ENCODE data around the gene CXCL14. TPM values are rescaled to one million over a fixed set of nuclear protein-coding genes. Genes with fewer than 3 reads are reported as not detected.

The CXCL14 gene
- total and polyA plus RNA-seq, 2 donors (not counting 1 experiment from before 2014, with no cell fraction given) = not detected

DNA sequence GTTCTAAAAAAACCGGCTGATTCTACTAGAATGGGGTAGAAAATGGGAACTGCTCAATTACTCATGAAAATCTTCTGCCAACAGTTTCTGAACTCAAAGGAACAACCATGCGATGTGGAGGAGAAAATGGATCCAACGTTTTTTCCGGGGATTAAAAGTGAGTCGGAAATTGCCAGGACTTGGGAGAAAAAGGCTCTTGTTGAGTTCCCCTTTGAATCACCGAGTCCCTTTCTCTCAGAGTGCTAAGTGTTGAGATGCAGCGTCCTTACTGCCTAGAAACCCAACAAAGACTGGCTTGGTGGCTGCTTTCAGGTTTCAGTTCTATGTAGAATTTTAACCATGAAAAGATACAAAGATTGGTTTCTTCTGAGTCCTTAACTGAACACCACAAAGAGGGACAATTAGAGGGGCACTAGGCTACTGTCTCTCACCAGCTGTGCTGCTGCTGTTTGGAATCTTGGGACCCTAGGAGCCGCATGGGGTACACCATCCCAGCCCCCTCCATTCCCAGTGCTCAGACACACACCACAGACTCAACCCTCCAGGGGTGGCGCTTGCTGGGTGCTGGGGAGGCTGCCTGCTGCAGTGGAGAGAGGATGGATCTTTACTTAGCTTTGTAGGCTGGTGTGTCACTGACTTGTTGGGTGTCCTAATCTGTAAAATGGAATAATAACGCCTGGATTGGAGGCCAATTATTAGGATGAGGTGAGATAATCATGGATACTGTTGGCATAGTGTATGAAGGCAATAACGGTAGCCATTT is 21.5 kb downstream of the CXCL14 start:
- POLR2A ChIA-PET = no interaction called here
- no peak for ATAC-seq (ENCODE audit: low read depth)
- H3K27me3 Mint-ChIP-seq = peaks cover 51% of the 10 kb centered on the region

DNA sequence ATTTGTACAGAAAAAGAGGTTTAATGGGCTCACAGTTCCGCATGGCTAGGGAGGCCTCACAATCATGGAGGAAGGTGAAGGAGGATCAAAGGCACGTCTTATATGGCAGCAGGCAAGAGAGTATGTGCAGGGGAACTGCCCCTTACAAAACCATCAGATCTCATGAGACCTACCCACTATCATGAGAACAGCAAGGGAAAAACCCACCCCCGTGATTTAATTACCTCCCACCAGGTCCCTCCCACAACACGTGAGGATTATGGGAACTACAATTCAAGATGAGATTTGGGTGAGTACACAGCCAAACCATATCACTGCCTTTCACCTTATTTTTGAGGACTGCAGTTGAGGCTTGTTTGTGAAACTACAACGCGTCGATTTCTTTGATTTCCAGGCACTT is 22.2 kb downstream of the CXCL14 start:
- H3K9ac ChIP-seq (ENCODE audit: low read length) = no peak overlapping the region
- H3K27ac Mint-ChIP-seq = no peak overlapping the region
- no peak overlapping the region for H3K4me3 ChIP-seq (ENCODE audit: control extremely low read depth in 1 of 5, extremely low read depth in 1 of 5, insufficient read depth in 1 of 5, low read depth in 2 of 5, low read length in 4 of 5)
- 100% methylated on average over 3 of the region's 7 CpGs for WGBS (ENCODE audit: insufficient coverage)
- no peaks in the 10 kb centered on the region for H3K36me3 ChIP-seq (replicated peaks in 1 of 2; ENCODE audit: control extremely low read depth in 1 of 2, control insufficient read depth in 1 of 2, extremely low read depth in 1 of 2, insufficient read depth in 2 of 2, low read length in 1 of 2)
- POLR2A ChIA-PET = no interaction called here
- DNase-seq (no peak), ATAC-seq (ENCODE audit: low read depth) (no peak)
- H3K9me3 Mint-ChIP-seq (ENCODE audit: insufficient read depth) = peaks cover 2% of the 10 kb centered on the region
- no peak overlapping the region for H3K4me2 ChIP-seq (replicated peaks; ENCODE audit: low read depth, low read length, poor library complexity, severe bottlenecking)
- no peak overlapping the region for H3K4me3 Mint-ChIP-seq
- peaks cover 4% of the 10 kb centered on the region for H3K4me1 Mint-ChIP-seq
- no peaks in the 10 kb centered on the region for H3K4me1 ChIP-seq (ENCODE audit: control insufficient read depth in 2 of 2, insufficient read depth in 2 of 2, low read length in 2 of 2)
- peaks cover 0 to 3% (median 0%) of the 10 kb centered on the region in 3 donors for H3K9me3 ChIP-seq (ENCODE audit: control extremely low read depth in 1 of 3, control insufficient read depth in 2 of 3, insufficient read depth in 1 of 3, low read length in 2 of 3)
- no peak for TF ChIP-seq EZH2 (IDR thresholded peaks at IDR 0.05; ENCODE audit: borderline replicate concordance, insufficient read depth, low read depth, low read length, poor library complexity, severe bottlenecking)
- TF ChIP-seq, protein P1, sequence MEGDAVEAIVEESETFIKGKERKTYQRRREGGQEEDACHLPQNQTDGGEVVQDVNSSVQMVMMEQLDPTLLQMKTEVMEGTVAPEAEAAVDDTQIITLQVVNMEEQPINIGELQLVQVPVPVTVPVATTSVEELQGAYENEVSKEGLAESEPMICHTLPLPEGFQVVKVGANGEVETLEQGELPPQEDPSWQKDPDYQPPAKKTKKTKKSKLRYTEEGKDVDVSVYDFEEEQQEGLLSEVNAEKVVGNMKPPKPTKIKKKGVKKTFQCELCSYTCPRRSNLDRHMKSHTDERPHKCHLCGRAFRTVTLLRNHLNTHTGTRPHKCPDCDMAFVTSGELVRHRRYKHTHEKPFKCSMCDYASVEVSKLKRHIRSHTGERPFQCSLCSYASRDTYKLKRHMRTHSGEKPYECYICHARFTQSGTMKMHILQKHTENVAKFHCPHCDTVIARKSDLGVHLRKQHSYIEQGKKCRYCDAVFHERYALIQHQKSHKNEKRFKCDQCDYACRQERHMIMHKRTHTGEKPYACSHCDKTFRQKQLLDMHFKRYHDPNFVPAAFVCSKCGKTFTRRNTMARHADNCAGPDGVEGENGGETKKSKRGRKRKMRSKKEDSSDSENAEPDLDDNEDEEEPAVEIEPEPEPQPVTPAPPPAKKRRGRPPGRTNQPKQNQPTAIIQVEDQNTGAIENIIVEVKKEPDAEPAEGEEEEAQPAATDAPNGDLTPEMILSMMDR (IDR thresholded peaks at IDR 0.05) = no peak
- H3K27me3 Mint-ChIP-seq = peaks cover 57% of the 10 kb centered on the region
- H3K27me3 ChIP-seq (replicated peaks in 1 of 4; ENCODE audit: control extremely low read depth in 1 of 4, control insufficient read depth in 3 of 4, insufficient read depth in 4 of 4, low read length in 3 of 4) = peaks cover 0 to 26% (median 8%) of the 10 kb centered on the region in 4 experiments
- no peak overlapping the region for H3K27ac ChIP-seq (ENCODE audit: low read length in 2 of 2)
- intact Hi-C loops (cut with micrococcal nuclease) = no loop called here
- CTCF ChIA-PET = interaction anchor here (1.9 kb wide), 1 partner anchor 9 kb away, joined by 8 read pairs; no protein-coding TSS in a partner anchor
- no peaks in the 10 kb centered on the region for H4K20me1 ChIP-seq (ENCODE audit: control insufficient read depth, insufficient read depth, low read length, poor library complexity, severe bottlenecking)
- no peaks in the 10 kb centered on the region for H3K79me2 ChIP-seq (ENCODE audit: control insufficient read depth, insufficient read depth, low read length)
- no peak overlapping the region for H2AFZ ChIP-seq (ENCODE audit: insufficient read depth, low read depth, low read length, poor library complexity, severe bottlenecking)

More for the DNA sequence above, 21.5 kb downstream of the CXCL14 start:
- 82% methylated on average over 6 of the region's 11 CpGs for WGBS (ENCODE audit: insufficient coverage)
- Histone ChIP-seq H3K9me3 (ENCODE audit: control extremely low read depth in 1 of 3, control insufficient read depth in 2 of 3, insufficient read depth in 1 of 3, low read length in 2 of 3) (peaks cover 0 to 3% (median 0%) of the 10 kb centered on the region in 3 donors), H3K36me3 (replicated peaks in 1 of 2; ENCODE audit: control extremely low read depth in 1 of 2, control insufficient read depth in 1 of 2, extremely low read depth in 1 of 2, insufficient read depth in 2 of 2, low read length in 1 of 2) (no peaks in the 10 kb centered on the region), H3K27me3 (replicated peaks in 1 of 4; ENCODE audit: control extremely low read depth in 1 of 4, control insufficient read depth in 3 of 4, insufficient read depth in 4 of 4, low read length in 3 of 4) (peaks cover 0 to 22% (median 8%) of the 10 kb centered on the region in 4 experiments), H3K27ac (ENCODE audit: low read length in 2 of 2) (no peak overlapping the region), H2AFZ (ENCODE audit: insufficient read depth, low read depth, low read length, poor library complexity, severe bottlenecking) (no peak overlapping the region), H4K20me1 (ENCODE audit: control insufficient read depth, insufficient read depth, low read length, poor library complexity, severe bottlenecking) (no peaks in the 10 kb centered on the region), H3K79me2 (ENCODE audit: control insufficient read depth, insufficient read depth, low read length) (no peaks in the 10 kb centered on the region), H3K4me2 (replicated peaks; ENCODE audit: low read depth, low read length, poor library complexity, severe bottlenecking) (no peak overlapping the region), H3K4me1 (ENCODE audit: control insufficient read depth in 2 of 2, insufficient read depth in 2 of 2, low read length in 2 of 2) (no peaks in the 10 kb centered on the region), H3K9ac (ENCODE audit: low read length) (no peak overlapping the region), H3K4me3 (ENCODE audit: control extremely low read depth in 1 of 5, extremely low read depth in 1 of 5, insufficient read depth in 1 of 5, low read depth in 2 of 5, low read length in 4 of 5) (no peak overlapping the region)
- CTCF ChIA-PET = interaction anchor here (1.4 to 1.9 kb wide), 2 partner anchors 8 to 13 kb away, joined by 3 to 8 read pairs; no protein-coding TSS in a partner anchor
- DNase-seq = no peak
- intact Hi-C loops (cut with micrococcal nuclease) = no loop called here
- H3K4me3 Mint-ChIP-seq = no peak overlapping the region
- peaks cover 2% of the 10 kb centered on the region for H3K9me3 Mint-ChIP-seq (ENCODE audit: insufficient read depth)
- TF ChIP-seq, protein P1 (IDR thresholded peaks at IDR 0.05) = no peak
- TF ChIP-seq EZH2 (IDR thresholded peaks at IDR 0.05; ENCODE audit: borderline replicate concordance, insufficient read depth, low read depth, low read length, poor library complexity, severe bottlenecking) = no peak
- H3K27ac Mint-ChIP-seq = no peak overlapping the region
- peaks cover 4% of the 10 kb centered on the region for H3K4me1 Mint-ChIP-seq

All from B cell (primary cell).